H9 (cell line): ENCODE data around the gene ARPC1B. TPM values are rescaled to one million over a fixed set of nuclear protein-coding genes. Genes with fewer than 3 reads are reported as not detected.

Source experiments
- DNase-seq: peaks from one replicate; pipeline ENCODE4 v3.0.0-alpha.2; 2017
- H2AFZ ChIP-seq: one replicate; pipeline ENCODE4 v1.6.1; 2013; ENCODE audit warnings: mild to moderate bottlenecking, low read length, control low read depth, moderate library complexity
- H2AK5ac ChIP-seq: 2 replicates; pipeline ENCODE4 v1.6.1; 2013; ENCODE audit warnings: low read length, control low read depth, mixed read lengths; ENCODE audit not compliant: insufficient read length
- H2BK120ac ChIP-seq: one replicate; pipeline ENCODE4 v1.6.1; 2013; ENCODE audit warnings: low read depth, mild to moderate bottlenecking, low read length, control low read depth, inconsistent platforms; ENCODE audit not compliant: poor library complexity, severe bottlenecking
- H2BK12ac ChIP-seq: 2 replicates; pipeline ENCODE4 v1.6.1; 2013; ENCODE audit warnings: low read length, control low read depth, mixed read lengths, low read depth; ENCODE audit not compliant: insufficient read length
- H2BK15ac ChIP-seq: 2 replicates; pipeline ENCODE4 v1.6.1; 2013; ENCODE audit warnings: low read depth, low read length, control low read depth
- H2BK20ac ChIP-seq: one replicate; pipeline ENCODE4 v1.6.1; 2013; ENCODE audit warnings: low read depth, mild to moderate bottlenecking, low read length, control low read depth, inconsistent platforms; ENCODE audit not compliant: poor library complexity, severe bottlenecking
- H2BK5ac ChIP-seq: 2 replicates; pipeline ENCODE4 v1.6.1; 2013; ENCODE audit warnings: low read length, control low read depth, mixed read lengths; ENCODE audit not compliant: insufficient read length
- H3K14ac ChIP-seq: 2 replicates; pipeline ENCODE4 v1.6.1; 2013; ENCODE audit warnings: low read length, control low read depth; ENCODE audit not compliant: insufficient read depth
- H3K18ac ChIP-seq: 2 replicates; pipeline ENCODE4 v1.6.1; 2013; ENCODE audit warnings: low read depth, mild to moderate bottlenecking, mixed read lengths, low read length, control low read depth; ENCODE audit not compliant: insufficient read length
- H3K23ac ChIP-seq: 2 replicates; pipeline ENCODE4 v1.6.1; 2013; ENCODE audit warnings: low read length, control low read depth, mixed read lengths, low read depth; ENCODE audit not compliant: insufficient read length
- H3K23me2 ChIP-seq: 2 replicates; pipeline ENCODE4 v1.6.1; 2013; ENCODE audit warnings: low read depth, mild to moderate bottlenecking, mixed read lengths, low read length, control low read depth; ENCODE audit not compliant: insufficient read length, poor library complexity, severe bottlenecking
- H3K27ac ChIP-seq: 2 replicates; pipeline ENCODE4 v1.5.1; 2013; ENCODE audit warnings: low read length, control low read depth, mixed read lengths, low read depth; ENCODE audit not compliant: insufficient read length
- H3K27me3 ChIP-seq: 2 replicates; pipeline ENCODE4 v1.6.1; 2013; ENCODE audit warnings: low read length, control low read depth, inconsistent platforms; ENCODE audit not compliant: insufficient read depth
- H3K4ac ChIP-seq: 2 replicates; pipeline ENCODE4 v1.6.1; 2013; ENCODE audit warnings: low read depth, mild to moderate bottlenecking, control low read depth, inconsistent platforms, low read length, moderate library complexity
- H3K4me1 ChIP-seq: 2 replicates; pipeline ENCODE4 v1.6.1; 2013; ENCODE audit warnings: low read length, control low read depth, inconsistent platforms; ENCODE audit not compliant: insufficient read depth
- H3K4me2 ChIP-seq: 2 replicates; pipeline ENCODE4 v1.6.1; 2013; ENCODE audit warnings: low read length, control low read depth, mixed read lengths; ENCODE audit not compliant: insufficient read length, insufficient read depth
- H3K56ac ChIP-seq: 2 replicates; pipeline ENCODE4 v1.6.1; 2013; ENCODE audit warnings: low read depth, mild to moderate bottlenecking, mixed read lengths, low read length, control low read depth; ENCODE audit not compliant: insufficient read length
- H3K79me1 ChIP-seq: 2 replicates; pipeline ENCODE4 v1.6.1; 2013; ENCODE audit warnings: low read depth, mild to moderate bottlenecking, moderate library complexity, low read length, control low read depth, inconsistent platforms; ENCODE audit not compliant: insufficient read depth, poor library complexity, severe bottlenecking
- H3K79me2 ChIP-seq: 2 replicates; pipeline ENCODE4 v1.6.1; 2013; ENCODE audit warnings: low read length, control low read depth, inconsistent platforms; ENCODE audit not compliant: insufficient read depth
- H3K9ac ChIP-seq: 2 replicates; pipeline ENCODE4 v1.6.1; 2013; ENCODE audit warnings: low read length, control low read depth, mixed read lengths; ENCODE audit not compliant: insufficient read length; ENCODE audit errors: extremely low read depth
- H3K9me3 ChIP-seq: one replicate; pipeline ENCODE4 v1.6.1; 2013; ENCODE audit warnings: low read depth, low read length, inconsistent platforms; ENCODE audit not compliant: control insufficient read depth
- H3T11ph ChIP-seq: one replicate; pipeline ENCODE4 v1.6.1; 2013; ENCODE audit warnings: mild to moderate bottlenecking, low read length, control low read depth, inconsistent platforms
- H4K20me1 ChIP-seq: one replicate; pipeline ENCODE4 v1.6.1; 2013; ENCODE audit not compliant: control insufficient read depth, insufficient read length, insufficient read depth
- H4K5ac ChIP-seq: 2 replicates; pipeline ENCODE4 v1.6.1; 2013; ENCODE audit warnings: low read depth, mild to moderate bottlenecking, mixed read lengths, low read length, control low read depth; ENCODE audit not compliant: insufficient read length
- H4K8ac ChIP-seq: replicated peaks from 2 replicates; pipeline ENCODE4 v1.6.1; 2013; ENCODE audit warnings: low read length, control low read depth, mixed read lengths, low read depth; ENCODE audit not compliant: insufficient read length
- H4K91ac ChIP-seq: 2 replicates; pipeline ENCODE4 v1.6.1; 2013; ENCODE audit warnings: low read depth, mild to moderate bottlenecking, moderate library complexity, mixed read lengths, low read length, control low read depth; ENCODE audit not compliant: insufficient read length
- H3K27ac Mint-ChIP-seq, 3 experiments: 2 replicates in 2 of 3; 3 replicates in 1 of 3; pipeline ENCODE4 v1.8.0; 2020 to 2021; ENCODE audit warnings: mixed read lengths in 3 of 3, mild to moderate bottlenecking in 1 of 3, moderate library complexity in 1 of 3
- H3K27me3 Mint-ChIP-seq: 2 replicates; pipeline ENCODE4 v1.8.0; 2021; ENCODE audit warnings: low read depth, mild to moderate bottlenecking, moderate library complexity, mixed read lengths
- H3K36me3 Mint-ChIP-seq, 3 experiments: 2 replicates in 2 of 3; 3 replicates in 1 of 3; pipeline ENCODE4 v1.8.0; 2020 to 2021; ENCODE audit warnings: low read depth in 3 of 3, mixed read lengths in 3 of 3; ENCODE audit not compliant: insufficient read depth in 1 of 3
- H3K4me1 Mint-ChIP-seq, 2 experiments: 2 replicates each; pipeline ENCODE4 v1.8.0; 2020; ENCODE audit warnings: mixed read lengths in 2 of 2
- H3K4me3 Mint-ChIP-seq, 2 experiments: 2 replicates in 1 of 2; 3 replicates in 1 of 2; pipeline ENCODE4 v1.8.0; 2020 to 2021; ENCODE audit warnings: mild to moderate bottlenecking in 2 of 2, mixed read lengths in 2 of 2, moderate library complexity in 1 of 2
- H3K9me3 Mint-ChIP-seq, 2 experiments: 2 replicates in 1 of 2; 3 replicates in 1 of 2; pipeline ENCODE4 v1.8.0; 2020; ENCODE audit warnings: mild to moderate bottlenecking in 2 of 2, mixed read lengths in 2 of 2, moderate library complexity in 1 of 2
- WGBS: extraction: QIAGEN DNeasy Blood & Tissue Kit; methylation state at CpG from one replicate; pipeline ENCODE4 v1.1.7; 2013; ENCODE audit warnings: missing lambda C conversion rate, low lambda C conversion rate, mixed read lengths; ENCODE audit not compliant: insufficient read length; ENCODE audit errors: extremely low coverage; 5-methylcytosine and 5-hydroxymethylcytosine counted together
- total RNA-seq: library from RNA; stranded (reverse); gene quantifications from 2 replicates; pipeline ENCODE4 v1.2.1, GENCODE V29; 2021
- TF ChIP-seq, protein P1 (sequence below): fragments of 200-600 bp; sonication (generic); conservative IDR thresholded peaks from 3 replicates; pipeline ENCODE4 v1.8.0; 2021; ENCODE audit warnings: antibody characterized with exemption, mild to moderate bottlenecking

Gene ARPC1B
- total RNA-seq, 1 experiment from 2014 or later: 56.3 TPM

DNA sequence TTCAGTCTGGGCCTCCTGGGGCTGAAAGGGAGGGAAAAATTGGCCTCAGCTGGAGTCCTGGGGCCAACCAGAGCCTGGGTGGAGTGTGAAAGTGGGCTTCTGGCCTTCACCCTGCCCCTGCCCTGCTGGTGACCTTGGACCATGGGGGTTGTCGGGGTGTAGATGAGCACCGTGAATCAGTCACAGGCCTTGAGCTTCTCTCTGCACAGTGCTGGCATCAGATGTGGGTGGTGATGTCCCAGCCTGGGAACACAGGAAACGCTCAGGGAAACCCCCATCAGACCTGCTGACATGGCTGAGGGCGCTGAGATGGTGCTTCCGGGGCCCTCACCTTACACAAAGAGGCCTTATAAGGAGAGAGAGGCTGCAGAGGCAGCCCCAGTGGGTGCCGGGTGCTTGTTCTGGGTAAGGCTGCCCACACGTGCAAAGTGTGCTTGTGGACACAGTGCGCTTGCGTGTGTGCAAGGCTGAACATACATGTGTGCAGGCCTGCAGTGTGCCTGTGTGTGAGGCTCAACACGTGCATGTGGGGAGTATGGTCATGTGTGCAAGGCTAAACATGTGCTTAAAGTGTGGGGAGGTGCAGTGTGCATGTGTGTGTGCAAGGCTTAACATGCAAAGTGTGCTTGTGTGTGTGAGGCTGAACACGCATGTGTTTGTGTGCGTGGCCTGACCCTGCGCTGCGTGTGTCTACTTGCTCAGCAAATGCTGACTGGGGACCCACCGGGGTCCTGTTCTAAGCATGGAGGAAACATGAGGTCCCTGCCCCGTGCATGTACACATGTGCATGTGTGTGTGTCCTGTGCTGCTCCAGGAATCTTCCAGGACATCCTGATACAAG, 6.5 kb downstream of the ARPC1B start:
- no peak overlapping the region for H3K4me3 Mint-ChIP-seq
- Histone ChIP-seq H2AK5ac (no peak overlapping the region), H3K18ac (no peak overlapping the region), H2BK5ac (no peak overlapping the region), H3K56ac (no peak overlapping the region), H3K14ac (no peak overlapping the region), H4K8ac (no peak overlapping the region), H3K79me2 (no peaks in the 10 kb centered on the region), H3K4me1 (no peaks in the 10 kb centered on the region), H2BK12ac (no peak overlapping the region), H3K23me2 (no peaks in the 10 kb centered on the region), H4K5ac (no peak overlapping the region), H3K27ac (no peak overlapping the region), H2BK15ac (no peak overlapping the region), H3K9me3 (no peaks in the 10 kb centered on the region), H3T11ph (no peak overlapping the region), H3K23ac (no peak overlapping the region), H4K20me1 (no peaks in the 10 kb centered on the region), H3K27me3 (no peaks in the 10 kb centered on the region), H3K4ac (no peak overlapping the region), H2BK120ac (no peak overlapping the region), H2BK20ac (no peak overlapping the region), H3K9ac (no peak overlapping the region), H4K91ac (no peak overlapping the region), H2AFZ (no peak overlapping the region), H3K79me1 (peaks cover 8% of the 10 kb centered on the region), H3K4me2 (no peak overlapping the region)
- H3K36me3 Mint-ChIP-seq: peaks cover 7 to 24% (median 8%) of the 10 kb centered on the region in 3 experiments; a peak in 6 of 7 replicates
- no peaks in the 10 kb centered on the region for H3K27me3 Mint-ChIP-seq
- WGBS: no CpG with 5 or more reads among the region's 16 CpGs
- DNase-seq: no peak
- TF ChIP-seq, protein P1, sequence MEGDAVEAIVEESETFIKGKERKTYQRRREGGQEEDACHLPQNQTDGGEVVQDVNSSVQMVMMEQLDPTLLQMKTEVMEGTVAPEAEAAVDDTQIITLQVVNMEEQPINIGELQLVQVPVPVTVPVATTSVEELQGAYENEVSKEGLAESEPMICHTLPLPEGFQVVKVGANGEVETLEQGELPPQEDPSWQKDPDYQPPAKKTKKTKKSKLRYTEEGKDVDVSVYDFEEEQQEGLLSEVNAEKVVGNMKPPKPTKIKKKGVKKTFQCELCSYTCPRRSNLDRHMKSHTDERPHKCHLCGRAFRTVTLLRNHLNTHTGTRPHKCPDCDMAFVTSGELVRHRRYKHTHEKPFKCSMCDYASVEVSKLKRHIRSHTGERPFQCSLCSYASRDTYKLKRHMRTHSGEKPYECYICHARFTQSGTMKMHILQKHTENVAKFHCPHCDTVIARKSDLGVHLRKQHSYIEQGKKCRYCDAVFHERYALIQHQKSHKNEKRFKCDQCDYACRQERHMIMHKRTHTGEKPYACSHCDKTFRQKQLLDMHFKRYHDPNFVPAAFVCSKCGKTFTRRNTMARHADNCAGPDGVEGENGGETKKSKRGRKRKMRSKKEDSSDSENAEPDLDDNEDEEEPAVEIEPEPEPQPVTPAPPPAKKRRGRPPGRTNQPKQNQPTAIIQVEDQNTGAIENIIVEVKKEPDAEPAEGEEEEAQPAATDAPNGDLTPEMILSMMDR: no peak
- H3K27ac Mint-ChIP-seq: peak overlapping the region; percentile 60 to 93 (median 71); a peak in 4 of 7 replicates
- peaks cover 6 to 11% of the 10 kb centered on the region in 2 experiments for H3K4me1 Mint-ChIP-seq
- no peaks in the 10 kb centered on the region; a peak in 1 of 5 replicates for H3K9me3 Mint-ChIP-seq
